HG03097 (cell line): ENCODE data around the gene TET2.
A peak's percentile ranks its signal among the peaks of the same experiment; 100 is the strongest.

Source experiments
- ATAC-seq: cut with Tn5 transposase; IDR thresholded peaks from one replicate; pipeline ENCODE4 v1.9.1; 2021; ENCODE audit not compliant: unreplicated experiment, low FRiP score

Gene TET2

DNA sequence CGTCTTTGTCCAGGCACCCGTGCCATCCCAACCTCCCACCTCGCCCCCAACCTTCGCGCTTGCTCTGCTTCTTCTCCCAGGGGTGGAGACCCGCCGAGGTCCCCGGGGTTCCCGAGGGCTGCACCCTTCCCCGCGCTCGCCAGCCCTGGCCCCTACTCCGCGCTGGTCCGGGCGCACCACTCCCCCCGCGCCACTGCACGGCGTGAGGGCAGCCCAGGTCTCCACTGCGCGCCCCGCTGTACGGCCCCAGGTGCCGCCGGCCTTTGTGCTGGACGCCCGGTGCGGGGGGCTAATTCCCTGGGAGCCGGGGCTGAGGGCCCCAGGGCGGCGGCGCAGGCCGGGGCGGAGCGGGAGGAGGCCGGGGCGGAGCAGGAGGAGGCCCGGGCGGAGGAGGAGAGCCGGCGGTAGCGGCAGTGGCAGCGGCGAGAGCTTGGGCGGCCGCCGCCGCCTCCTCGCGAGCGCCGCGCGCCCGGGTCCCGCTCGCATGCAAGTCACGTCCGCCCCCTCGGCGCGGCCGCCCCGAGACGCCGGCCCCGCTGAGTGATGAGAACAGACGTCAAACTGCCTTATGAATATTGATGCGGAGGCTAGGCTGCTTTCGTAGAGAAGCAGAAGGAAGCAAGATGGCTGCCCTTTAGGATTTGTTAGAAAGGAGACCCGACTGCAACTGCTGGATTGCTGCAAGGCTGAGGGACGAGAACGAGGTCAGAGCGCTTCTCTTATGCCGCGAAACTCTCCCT lies at the start of gene TET2:
TET2 (plus strand) TSS at position 601 of the 740 bp plus-strand sequence. CDS start 87,067 bp downstream, outside the sequence.
- ATAC-seq = peak; percentile 74

- no peak for ATAC-seq
These were observed 44.7 kb upstream of the TET2 start for GRCh38 chr4:105102016-105102415.

GRCh38 chr4:105106426-105106825 lies 40.2 kb upstream of the TET2 start:
- ATAC-seq = no peak

- ATAC-seq = no peak
These were observed 39.4 kb upstream of the TET2 start for GRCh38 chr4:105107095-105107856.

GRCh38 chr4:105108971-105109370 lies 37.7 kb upstream of the TET2 start:
- ATAC-seq = no peak

DNA sequence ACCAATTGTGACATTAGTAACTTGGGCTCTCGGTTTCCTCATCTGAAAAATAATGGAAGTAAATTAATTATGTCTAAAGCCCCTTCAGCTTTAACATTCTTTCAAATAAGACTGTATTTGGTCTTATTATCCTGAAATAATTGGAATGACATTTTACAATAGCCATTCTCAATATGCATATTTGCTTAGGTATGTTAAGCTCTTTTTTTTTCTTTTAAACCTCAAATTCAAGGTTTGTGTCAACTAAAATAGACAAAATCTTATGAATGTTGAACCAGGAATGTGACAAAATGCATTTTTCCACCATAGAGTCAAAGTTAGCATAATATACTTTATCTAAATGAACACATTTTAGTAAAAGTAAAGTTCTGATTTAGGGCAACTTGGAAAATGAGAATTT lies 34.4 kb upstream of the TET2 start:
- no peak for ATAC-seq

- no peak for ATAC-seq
These were observed 32.9 kb upstream of the TET2 start for GRCh38 chr4:105113800-105114199.

- no peak for ATAC-seq
These were observed 29.9 kb upstream of the TET2 start for GRCh38 chr4:105116616-105117319.

- ATAC-seq = no peak
These were observed 27.3 kb upstream of the TET2 start for GRCh38 chr4:105119356-105119755.

DNA sequence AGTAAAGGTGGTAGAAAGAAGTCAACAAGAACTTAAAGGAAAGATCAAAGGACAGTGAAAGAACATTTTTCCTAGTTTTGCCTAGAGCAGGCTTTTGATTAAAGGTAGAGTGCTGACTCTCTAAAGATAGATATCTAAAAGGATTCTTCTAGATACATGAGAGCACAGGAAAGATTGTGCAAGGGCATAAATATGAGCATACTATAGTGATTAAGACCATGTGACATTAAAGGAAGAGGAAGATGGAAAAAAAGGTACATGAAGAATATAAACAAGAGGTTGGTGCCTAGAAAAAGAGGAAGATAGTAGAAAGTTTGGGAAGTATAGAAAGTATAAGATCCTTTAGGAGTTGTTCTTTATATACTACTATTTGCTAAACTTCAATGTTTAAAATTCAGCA lies 26.1 kb upstream of the TET2 start:
- ATAC-seq = no peak

- no peak for ATAC-seq
These were observed 24.3 kb upstream of the TET2 start for GRCh38 chr4:105122350-105122749.

DNA sequence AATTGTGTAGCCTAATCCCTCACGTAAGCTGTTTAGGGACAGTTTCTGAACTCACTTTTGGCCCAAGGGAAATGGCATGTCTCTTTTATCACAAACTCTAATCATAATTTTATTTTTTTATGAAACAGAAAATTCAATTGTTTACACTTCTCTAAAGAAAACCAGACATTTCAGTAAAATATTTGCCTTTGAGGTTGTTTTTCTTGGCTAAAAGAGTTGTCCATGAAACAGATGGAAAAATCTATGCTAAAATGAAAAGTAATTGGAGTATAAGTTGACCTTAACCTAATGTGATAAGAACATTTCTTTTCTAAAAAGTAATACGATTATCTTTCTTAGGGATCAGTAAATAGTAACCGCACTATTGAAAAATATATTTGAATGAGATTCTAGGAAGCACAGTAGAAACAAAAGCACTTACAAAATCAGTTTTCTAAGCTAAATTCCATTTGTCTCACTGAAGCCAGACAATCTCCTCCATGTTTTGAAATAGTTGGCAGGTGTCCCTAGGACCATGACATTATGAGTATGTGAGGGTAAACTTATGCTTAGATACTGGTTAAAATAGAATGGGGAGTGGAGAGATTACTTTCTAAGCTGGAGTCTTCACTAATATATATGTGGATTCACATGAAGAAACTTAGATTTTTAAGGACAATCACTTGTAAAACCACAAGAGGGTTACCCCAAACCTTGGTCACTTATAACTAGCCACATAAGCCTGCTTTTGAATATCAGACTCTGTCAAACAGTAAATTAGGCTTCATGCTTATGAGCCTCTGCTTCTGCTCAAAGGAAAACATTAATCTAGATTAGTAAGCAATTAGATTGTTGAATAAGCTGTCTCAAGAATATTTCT lies 20.1 kb upstream of the TET2 start:
- ATAC-seq = no peak

DNA sequence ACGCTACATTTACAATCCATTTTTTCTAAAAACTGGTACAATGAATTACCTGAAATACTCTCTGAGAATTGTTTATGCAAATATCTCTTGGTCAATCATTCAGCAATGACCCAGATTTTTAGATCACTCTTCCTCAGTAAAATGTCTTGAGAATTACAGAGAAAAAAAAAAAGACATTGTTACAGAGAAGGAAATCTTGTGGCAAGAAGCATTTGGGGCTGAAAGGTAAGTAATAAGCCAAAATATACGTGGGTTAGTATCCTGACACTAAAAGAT lies 19.6 kb upstream of the TET2 start:
- no peak for ATAC-seq

DNA sequence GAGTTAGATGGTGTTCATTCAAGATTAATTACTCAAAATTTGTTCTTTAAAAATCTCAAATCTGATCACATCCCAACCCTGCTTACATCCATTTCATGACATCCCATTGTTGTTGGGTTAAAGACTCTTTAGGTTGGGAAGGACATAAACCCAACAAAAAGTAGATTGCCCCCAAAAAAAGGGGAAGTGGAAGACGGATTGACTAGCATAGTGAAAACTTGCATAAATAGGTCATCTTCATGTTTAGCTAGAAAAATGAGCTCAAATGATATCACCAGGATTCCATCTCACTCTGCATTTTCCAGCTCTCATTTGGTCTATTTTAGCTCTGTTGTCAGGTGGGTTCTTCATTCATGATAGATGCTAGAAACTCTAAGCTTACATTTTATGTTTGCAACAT lies 18.5 kb upstream of the TET2 start:
- ATAC-seq = no peak

- ATAC-seq = no peak
These were observed 17.2 kb upstream of the TET2 start for GRCh38 chr4:105129286-105130040.

- ATAC-seq = no peak
These were observed 15.7 kb upstream of the TET2 start for GRCh38 chr4:105130945-105131344.

DNA sequence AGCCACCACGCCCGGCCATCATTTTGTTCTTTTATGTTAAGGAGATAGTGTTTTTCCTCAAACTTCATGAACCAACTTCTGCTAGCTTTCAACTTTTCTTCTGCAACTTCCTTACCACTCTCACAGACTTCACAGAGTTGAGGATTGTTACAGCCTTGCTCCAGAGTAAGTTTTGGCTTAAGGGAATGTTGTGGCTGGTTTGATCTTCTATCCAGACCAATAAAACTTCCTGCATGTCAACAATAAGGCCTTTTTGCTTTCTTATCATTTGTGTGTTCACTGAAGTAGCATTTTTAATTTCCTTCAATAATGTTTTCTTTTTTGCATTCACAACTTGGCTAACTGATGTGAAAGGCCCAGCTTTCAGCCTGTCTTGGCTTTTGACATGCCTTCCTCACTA lies 12.7 kb upstream of the TET2 start:
- ATAC-seq = no peak

GRCh38 chr4:105135785-105136184 lies 10.9 kb upstream of the TET2 start:
- no peak for ATAC-seq

GRCh38 chr4:105137121-105137875 lies 9.4 kb upstream of the TET2 start:
- ATAC-seq = no peak
